Osteocyte (in vitro differentiated cells): ENCODE measurements around the gene ACOX3. TPM values are rescaled to one million over a fixed set of nuclear protein-coding genes. Genes with fewer than 3 reads are reported as not detected.

Experiments
- DNase-seq: peaks from one replicate; pipeline ENCODE4 v3.0.0; 2021; ENCODE audit warnings: mixed read lengths; ENCODE audit not compliant: unreplicated experiment; ENCODE audit errors: extremely low spot score
- H3K27ac Mint-ChIP-seq: one replicate; pipeline ENCODE4 v1.8.0; 2021; ENCODE audit warnings: mild to moderate bottlenecking, mixed read lengths; ENCODE audit not compliant: unreplicated experiment
- H3K27me3 Mint-ChIP-seq: one replicate; pipeline ENCODE4 v1.8.0; 2021; ENCODE audit warnings: mixed read lengths; ENCODE audit not compliant: unreplicated experiment
- H3K36me3 Mint-ChIP-seq: one replicate; pipeline ENCODE4 v1.8.0; 2021; ENCODE audit warnings: mixed read lengths; ENCODE audit not compliant: unreplicated experiment
- H3K4me1 Mint-ChIP-seq: one replicate; pipeline ENCODE4 v1.8.0; 2021; ENCODE audit warnings: mixed read lengths; ENCODE audit not compliant: unreplicated experiment
- H3K4me3 Mint-ChIP-seq: one replicate; pipeline ENCODE4 v1.8.0; 2021; ENCODE audit warnings: mild to moderate bottlenecking, moderate library complexity, mixed read lengths; ENCODE audit not compliant: unreplicated experiment
- H3K9me3 Mint-ChIP-seq: one replicate; pipeline ENCODE4 v1.8.0; 2021; ENCODE audit warnings: mixed read lengths; ENCODE audit not compliant: unreplicated experiment
- total RNA-seq: library from RNA; stranded (reverse); gene quantifications from 2 replicates; pipeline ENCODE4 v1.2.1, GENCODE V29; 2021
- TF ChIP-seq, protein P1 (sequence below): fragments of 200-600 bp; sonication (generic); IDR thresholded peaks from 2 replicates; pipeline ENCODE4 v1.5.0; 2021; ENCODE audit warnings: antibody characterized with exemption, mild to moderate bottlenecking, moderate library complexity

The ACOX3 gene
- total RNA-seq, 1 donor from 2014 or later = 25.2 TPM

DNA sequence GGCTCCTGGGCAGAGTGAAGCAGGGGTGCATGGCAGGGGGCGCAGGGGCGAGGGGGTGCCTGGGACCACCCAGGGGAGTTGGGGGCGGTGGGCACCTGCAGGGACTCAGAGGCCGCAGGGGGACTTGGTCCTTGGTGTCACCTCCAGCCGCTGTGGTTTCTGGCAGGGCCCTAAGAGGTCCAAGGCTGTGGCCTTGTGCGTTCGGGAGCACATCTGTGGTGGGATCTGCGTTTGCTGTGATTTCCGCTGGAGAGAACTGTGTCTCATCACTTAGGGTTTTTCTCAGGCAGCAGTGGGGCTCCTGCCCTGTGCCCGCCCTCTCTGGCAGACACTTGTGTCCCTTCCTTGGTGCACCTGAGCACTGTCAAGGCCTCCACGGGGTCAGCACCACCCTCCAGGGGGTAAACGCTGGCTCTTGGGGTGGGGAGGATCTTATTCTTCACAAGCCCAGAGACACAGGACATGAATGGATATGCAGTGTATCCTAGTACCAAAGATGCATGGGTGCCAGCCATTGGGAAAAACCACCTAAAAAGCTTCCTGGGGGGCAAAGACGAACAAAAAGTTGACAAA lies 66.5 kb downstream of the ACOX3 start:
- Mint-ChIP-seq H3K27me3 (no peaks in the 10 kb centered on the region), H3K36me3 (no peaks in the 10 kb centered on the region), H3K9me3 (no peaks in the 10 kb centered on the region), H3K27ac (no peak overlapping the region), H3K4me3 (no peak overlapping the region), H3K4me1 (peaks cover 12% of the 10 kb centered on the region)
- TF ChIP-seq, protein P1, sequence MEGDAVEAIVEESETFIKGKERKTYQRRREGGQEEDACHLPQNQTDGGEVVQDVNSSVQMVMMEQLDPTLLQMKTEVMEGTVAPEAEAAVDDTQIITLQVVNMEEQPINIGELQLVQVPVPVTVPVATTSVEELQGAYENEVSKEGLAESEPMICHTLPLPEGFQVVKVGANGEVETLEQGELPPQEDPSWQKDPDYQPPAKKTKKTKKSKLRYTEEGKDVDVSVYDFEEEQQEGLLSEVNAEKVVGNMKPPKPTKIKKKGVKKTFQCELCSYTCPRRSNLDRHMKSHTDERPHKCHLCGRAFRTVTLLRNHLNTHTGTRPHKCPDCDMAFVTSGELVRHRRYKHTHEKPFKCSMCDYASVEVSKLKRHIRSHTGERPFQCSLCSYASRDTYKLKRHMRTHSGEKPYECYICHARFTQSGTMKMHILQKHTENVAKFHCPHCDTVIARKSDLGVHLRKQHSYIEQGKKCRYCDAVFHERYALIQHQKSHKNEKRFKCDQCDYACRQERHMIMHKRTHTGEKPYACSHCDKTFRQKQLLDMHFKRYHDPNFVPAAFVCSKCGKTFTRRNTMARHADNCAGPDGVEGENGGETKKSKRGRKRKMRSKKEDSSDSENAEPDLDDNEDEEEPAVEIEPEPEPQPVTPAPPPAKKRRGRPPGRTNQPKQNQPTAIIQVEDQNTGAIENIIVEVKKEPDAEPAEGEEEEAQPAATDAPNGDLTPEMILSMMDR = no peak
- DNase-seq = no peak

DNA sequence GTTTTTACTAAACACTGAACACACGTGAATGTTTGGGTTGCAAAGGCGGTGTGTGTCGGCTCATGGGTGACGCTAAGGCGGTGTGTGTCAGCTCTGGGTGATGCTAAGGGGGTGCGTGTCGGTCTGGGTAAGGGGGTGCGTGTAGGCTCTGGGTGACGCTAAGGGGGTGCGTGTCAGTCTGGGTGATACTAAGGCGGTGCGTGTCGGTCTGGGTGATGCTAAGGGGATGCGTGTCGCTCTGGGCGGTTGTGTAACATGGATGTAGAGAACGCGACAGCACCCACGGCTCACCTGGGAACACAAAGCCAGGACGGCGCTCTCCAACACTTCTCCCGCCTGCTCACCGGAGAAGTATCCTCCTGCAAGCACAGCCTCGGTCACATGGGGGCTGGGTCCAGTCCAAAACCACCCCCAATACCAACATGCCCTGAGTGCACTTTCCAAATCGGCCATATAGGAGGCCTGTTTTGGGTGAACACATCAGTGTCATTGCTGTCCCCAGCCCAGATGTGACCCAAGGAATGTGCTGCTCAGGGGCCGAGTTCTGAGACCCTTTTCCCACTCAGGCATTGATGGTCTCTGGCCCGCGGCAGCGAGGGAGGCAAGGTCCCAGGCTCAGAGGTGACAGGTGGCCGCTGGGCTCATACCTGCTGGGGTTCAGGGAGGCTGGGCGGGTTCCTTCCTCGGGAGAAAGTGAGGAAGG lies 67.1 kb downstream of the ACOX3 start:
- TF ChIP-seq, protein P1 = no peak
- Mint-ChIP-seq H3K27ac (no peak overlapping the region), H3K4me1 (peaks cover 12% of the 10 kb centered on the region), H3K9me3 (no peaks in the 10 kb centered on the region), H3K4me3 (no peak overlapping the region), H3K27me3 (no peaks in the 10 kb centered on the region), H3K36me3 (no peaks in the 10 kb centered on the region)
- no peak for DNase-seq

DNA sequence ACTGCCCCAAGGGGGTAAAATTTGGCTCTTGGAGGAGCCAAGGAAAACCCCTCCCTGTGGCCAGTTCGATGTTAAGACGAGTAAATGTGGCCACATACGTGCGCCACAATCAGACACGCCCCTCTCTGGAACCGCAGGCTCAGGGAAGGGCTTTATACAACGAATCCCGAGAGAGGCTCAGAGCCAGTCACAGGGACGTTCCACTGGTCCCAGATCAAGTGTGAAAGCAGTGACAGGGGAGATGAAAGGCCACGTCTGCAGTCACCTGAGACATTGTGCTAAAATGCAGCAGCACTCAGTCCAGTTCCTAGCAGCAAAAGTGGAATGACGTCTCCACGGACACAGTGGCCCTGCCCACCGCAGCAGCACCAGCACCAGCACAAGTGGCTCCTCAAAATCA lies 68.0 kb downstream of the ACOX3 start:
- no peak overlapping the region for H3K27ac Mint-ChIP-seq
- TF ChIP-seq, protein P1 = no peak
- H3K9me3 Mint-ChIP-seq = no peaks in the 10 kb centered on the region
- no peak for DNase-seq
- no peaks in the 10 kb centered on the region for H3K27me3 Mint-ChIP-seq
- peaks cover 12% of the 10 kb centered on the region for H3K4me1 Mint-ChIP-seq
- H3K4me3 Mint-ChIP-seq = no peak overlapping the region
- no peaks in the 10 kb centered on the region for H3K36me3 Mint-ChIP-seq

DNA sequence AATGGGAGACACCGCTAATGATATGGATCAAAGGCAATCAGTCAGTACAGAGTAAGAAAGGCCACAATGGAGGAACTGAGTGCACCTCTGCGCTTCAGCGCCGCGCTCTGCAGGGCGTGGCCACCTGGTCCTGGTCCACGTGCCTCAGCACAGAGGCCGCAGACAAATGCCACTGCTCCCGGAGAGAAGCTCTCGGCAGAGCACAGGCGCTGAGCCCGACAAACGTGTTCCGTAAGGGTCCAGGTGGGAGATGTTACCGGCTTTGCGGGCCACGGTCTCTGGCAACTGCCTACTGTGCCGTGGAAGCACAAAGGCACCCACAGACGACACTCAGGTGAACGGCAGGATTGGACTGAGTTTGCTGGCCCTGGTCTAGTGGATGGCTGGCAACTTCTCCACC lies 68.9 kb downstream of the ACOX3 start:
- Mint-ChIP-seq H3K36me3 (no peaks in the 10 kb centered on the region), H3K9me3 (no peaks in the 10 kb centered on the region), H3K4me3 (no peak overlapping the region), H3K27me3 (no peaks in the 10 kb centered on the region), H3K4me1 (peaks cover 7% of the 10 kb centered on the region), H3K27ac (no peak overlapping the region)
- DNase-seq = no peak
- TF ChIP-seq, protein P1 = no peak

DNA sequence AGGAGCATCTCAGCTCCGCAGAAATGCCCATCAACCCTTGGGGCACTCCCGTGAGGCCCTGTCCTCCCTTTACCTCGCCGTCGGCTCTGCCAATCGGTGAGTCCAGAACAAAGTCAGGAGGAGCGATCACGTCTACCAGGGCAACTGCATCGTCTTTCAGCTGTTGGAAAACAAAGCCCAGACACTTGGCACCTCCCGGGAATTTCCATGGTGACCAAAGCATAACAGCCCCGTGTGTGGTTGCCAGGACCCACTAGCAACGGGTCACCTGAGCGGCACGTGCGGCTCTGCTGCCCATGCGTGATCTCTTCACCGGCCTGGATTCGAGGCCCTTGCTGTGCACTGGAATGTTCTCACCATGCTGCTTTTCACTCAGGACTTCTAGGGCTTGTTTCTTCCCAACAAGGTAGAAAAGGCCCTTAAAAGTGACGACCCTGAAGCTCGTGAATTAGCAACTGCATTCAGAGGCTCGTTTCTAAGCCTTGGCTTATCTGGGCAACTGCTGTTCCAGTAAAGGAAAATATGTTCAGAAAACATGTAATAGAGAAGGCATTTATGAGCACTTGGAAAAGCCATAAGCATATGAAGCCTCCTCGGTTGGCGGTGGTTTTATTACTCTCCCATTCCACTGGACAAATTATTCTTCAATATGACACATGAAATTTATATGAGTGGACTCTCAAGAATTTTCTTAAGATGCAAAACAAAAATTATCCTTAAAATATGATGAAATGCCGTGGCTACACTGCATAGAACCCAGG lies 69.5 kb downstream of the ACOX3 start:
- H3K27ac Mint-ChIP-seq = no peak overlapping the region
- TF ChIP-seq, protein P1 = no peak
- peaks cover 2% of the 10 kb centered on the region for H3K36me3 Mint-ChIP-seq
- no peaks in the 10 kb centered on the region for H3K27me3 Mint-ChIP-seq
- H3K9me3 Mint-ChIP-seq = no peaks in the 10 kb centered on the region
- H3K4me1 Mint-ChIP-seq = peaks cover 2% of the 10 kb centered on the region
- no peak overlapping the region for H3K4me3 Mint-ChIP-seq
- DNase-seq = no peak
